GM10248 (cell line): ENCODE data around the gene COX5B.

Experiments used
- CTCF ChIA-PET: fragments of 300-600 bp; sonication (Branson Sonifier 250); formaldehyde crosslinking; extraction: SDS; loops from one replicate; lab custom pipeline; 2021; ENCODE audit warnings: antibody characterized with exemption; lab: Yijun Ruan, JAX
- POLR2A ChIA-PET: fragments of 350-650 bp; sonication (Branson Sonifier 250); formaldehyde crosslinking; extraction: SDS; loops from one replicate; lab custom pipeline; 2020; ENCODE audit warnings: antibody characterized with exemption; lab: Yijun Ruan, JAX
- DNase-seq: peaks from one replicate; pipeline ENCODE4 v3.0.0; 2012; ENCODE audit errors: extremely low spot score
- TF ChIP-seq, protein P1 (sequence below): IDR thresholded peaks from 2 replicates; pipeline ENCODE4 v1.5.1; 2012; ENCODE audit warnings: mild to moderate bottlenecking, low read depth; ENCODE audit errors: extremely low read depth, missing control alignments, control extremely low read depth

COX5B gene

DNA sequence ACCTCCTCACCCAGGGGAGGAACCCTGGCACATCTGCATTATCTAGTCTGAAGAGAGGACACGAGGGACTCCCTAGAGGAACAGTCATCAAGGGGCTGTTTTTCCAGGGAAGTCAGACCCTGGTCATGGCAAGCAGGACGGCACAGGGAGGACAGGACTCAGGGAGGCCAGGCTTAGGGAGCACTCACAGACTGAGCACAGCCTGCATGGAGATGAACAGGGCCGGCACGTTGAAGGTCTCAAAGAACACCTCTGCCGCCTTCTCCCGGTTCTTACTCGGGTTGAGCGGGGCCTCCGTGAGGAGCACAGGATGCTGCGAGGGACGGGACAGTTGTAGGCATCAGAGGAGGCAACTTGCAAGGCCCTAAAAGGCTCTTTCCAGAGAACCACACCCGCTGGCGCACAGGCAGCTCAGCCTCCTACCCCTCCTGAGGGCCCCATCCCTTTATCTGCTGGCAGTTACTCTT is 12.9 kb downstream of the COX5B start:
- TF ChIP-seq, protein P1, sequence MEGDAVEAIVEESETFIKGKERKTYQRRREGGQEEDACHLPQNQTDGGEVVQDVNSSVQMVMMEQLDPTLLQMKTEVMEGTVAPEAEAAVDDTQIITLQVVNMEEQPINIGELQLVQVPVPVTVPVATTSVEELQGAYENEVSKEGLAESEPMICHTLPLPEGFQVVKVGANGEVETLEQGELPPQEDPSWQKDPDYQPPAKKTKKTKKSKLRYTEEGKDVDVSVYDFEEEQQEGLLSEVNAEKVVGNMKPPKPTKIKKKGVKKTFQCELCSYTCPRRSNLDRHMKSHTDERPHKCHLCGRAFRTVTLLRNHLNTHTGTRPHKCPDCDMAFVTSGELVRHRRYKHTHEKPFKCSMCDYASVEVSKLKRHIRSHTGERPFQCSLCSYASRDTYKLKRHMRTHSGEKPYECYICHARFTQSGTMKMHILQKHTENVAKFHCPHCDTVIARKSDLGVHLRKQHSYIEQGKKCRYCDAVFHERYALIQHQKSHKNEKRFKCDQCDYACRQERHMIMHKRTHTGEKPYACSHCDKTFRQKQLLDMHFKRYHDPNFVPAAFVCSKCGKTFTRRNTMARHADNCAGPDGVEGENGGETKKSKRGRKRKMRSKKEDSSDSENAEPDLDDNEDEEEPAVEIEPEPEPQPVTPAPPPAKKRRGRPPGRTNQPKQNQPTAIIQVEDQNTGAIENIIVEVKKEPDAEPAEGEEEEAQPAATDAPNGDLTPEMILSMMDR = no peak
- no peak for DNase-seq
- POLR2A ChIA-PET = no interaction called here
- CTCF ChIA-PET = interaction anchor here (7.1 kb wide), 1 partner anchor 12 kb away, joined by 54 read pairs; the partner anchor contains the start of gene COX5B

DNA sequence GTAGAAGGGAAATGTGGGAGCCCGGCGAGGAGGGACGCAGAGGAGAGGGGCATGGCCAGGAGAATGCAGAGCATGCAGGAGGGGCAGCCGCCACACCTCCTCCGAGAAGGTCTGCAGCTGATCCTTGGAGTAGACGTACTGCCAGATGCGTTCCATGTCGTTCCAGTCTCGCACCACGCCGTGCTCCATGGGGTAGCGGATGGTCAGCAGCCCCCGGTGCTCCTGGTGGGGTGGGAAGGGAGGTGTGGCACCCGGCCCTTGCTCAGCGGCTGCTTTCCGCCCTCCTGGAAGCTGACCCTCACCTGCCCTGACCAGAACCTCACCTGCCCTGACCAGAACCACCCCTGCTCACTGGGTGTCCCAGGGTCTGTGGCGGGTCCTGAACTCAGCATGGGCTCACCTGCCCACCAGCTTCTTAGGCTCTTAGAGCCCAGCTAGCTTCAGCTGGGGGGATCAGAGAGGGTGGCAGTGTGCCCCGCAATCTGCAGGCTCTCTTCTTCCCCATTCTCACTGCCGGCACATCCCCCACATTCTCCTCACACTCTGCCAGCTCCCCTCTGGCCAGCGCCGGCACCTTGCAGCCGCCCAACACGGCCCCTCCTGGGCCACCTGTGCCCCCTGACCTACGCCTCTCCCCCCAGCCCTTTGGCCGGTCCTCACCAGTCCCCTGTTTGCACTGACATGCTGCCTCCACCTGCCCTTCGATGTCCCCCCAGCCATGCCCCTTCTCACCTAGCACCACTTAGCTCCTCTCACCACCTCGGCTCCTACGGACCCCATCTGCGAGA is 13.6 kb downstream of the COX5B start:
- ChIA-PET POLR2A (interaction anchor here (0.8 to 1.9 kb wide), 2 partner anchors 9 to 14 kb away, joined by 3 to 7 read pairs; partner anchors contain the start of gene COX5B), CTCF (interaction anchor here (1.4 to 7.1 kb wide), 4 partner anchors 9 to 69 kb away, joined by 7 to 54 read pairs (median 11); partner anchors contain the start of gene COX5B)
- DNase-seq = no peak
- TF ChIP-seq, protein P1 = no peak

DNA sequence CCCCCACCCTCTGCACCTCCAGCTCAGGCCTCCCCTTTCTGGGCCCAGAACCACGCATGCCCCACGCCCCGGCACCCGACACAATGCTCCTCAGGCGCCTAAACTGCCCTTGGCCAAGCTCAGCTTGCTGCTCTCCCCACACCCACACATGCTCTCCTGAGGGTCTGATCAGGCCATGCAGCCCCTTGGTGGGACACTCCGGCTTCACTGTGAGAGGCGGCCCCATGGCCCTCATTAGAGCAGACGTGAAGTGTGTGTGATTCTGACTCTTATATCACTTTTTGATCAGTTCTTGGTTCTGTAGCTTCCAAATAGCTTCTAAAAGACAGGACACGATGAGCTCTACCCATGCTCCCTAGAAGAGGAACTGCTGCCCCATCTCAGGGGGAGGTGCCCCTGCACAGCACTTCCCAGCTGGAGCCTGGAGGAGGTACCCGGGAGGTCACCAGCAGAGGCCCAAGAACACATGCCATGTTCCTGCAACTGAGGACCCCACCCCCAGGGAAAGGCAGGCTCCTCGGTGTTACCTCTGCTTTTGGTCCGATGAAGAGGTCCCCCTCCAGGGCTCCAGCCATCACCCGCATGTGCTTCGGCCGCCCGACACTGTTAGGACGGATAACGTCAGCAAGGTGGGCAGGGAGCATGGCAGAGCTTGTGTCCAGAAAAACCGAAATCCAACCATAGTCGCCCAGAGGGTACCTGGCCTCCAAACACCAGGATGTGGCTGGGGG is 14.3 kb downstream of the COX5B start:
- POLR2A ChIA-PET = interaction anchor here (0.8 to 1.9 kb wide), 4 partner anchors 10 to 15 kb away, joined by 3 to 7 read pairs (median 3); partner anchors contain the start of gene COX5B
- CTCF ChIA-PET = interaction anchor here (1.4 to 7.1 kb wide), 4 partner anchors 9 to 69 kb away, joined by 7 to 54 read pairs (median 11); partner anchors contain the start of gene COX5B
- TF ChIP-seq, protein P1 = no peak
- no peak for DNase-seq

DNA sequence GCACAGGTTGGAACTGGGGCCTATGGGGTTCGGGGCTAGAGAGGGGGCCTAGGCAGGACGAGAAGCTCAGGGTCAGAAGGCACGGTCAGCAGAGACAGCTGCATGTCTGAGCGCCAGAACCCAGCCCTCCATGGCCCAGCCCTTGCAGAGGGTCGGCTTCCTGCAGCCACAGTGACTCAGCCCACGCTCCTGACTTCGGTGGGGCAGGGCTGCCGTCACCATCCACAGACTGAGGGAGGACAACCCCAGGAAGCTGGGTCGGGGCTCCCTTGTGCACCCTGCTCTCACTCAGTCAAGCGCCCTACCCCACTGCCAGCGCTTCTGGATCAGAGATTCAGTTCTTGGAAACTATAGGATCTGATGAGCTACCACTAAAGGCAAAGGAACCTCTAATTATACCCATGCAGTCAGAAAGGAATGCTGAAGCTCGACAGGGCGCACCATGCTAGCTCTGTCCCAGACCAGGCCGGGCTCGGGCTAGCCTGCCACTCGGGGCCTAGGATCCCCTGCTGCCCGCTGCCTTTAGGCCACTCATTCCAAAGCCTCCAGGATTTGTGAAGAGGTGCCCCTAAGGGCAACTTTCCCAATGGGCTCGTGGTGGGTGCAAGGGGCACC is 15.0 kb downstream of the COX5B start:
- CTCF ChIA-PET = interaction anchor here (1.2 to 7.1 kb wide), 5 partner anchors 10 to 70 kb away, joined by 3 to 54 read pairs (median 8); partner anchors contain the start of gene COX5B
- TF ChIP-seq, protein P1 = no peak
- DNase-seq = no peak
- POLR2A ChIA-PET = interaction anchor here (1.1 to 1.9 kb wide), 3 partner anchors 10 to 15 kb away, joined by 3 to 7 read pairs (median 3); partner anchors contain the start of gene COX5B

DNA sequence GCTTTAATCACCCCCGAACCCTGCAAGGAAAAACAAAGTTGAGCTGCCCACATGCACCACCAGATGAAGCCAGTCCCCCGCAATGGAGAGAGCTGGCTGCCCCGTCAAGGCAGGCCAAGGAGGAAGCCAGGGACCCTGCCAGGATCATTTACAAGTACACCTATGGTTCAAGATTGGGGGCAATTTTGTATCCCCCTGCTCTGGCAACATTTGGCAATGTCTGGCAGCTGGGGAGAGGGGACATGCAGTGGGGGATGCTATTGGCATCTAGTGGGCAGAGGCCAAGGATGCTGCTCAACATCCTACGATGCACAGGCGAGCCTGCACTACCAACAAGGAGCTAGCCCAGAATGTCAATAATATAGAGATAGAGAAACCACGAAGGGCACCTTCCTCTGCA is 16.1 kb downstream of the COX5B start:
- TF ChIP-seq, protein P1 = no peak
- ChIA-PET POLR2A (interaction anchor here (1.5 to 3.3 kb wide), 4 partner anchors 9 to 16 kb away, joined by 4 to 29 read pairs (median 10); partner anchors contain the start of gene COX5B), CTCF (interaction anchor here (0.9 to 7.1 kb wide), 9 partner anchors 8 to 71 kb away, joined by 3 to 71 read pairs (median 5); partner anchors contain the start of gene COX5B)
- DNase-seq = no peak
